Parathyroid adenoma (tissue), 2 donors: ENCODE measurements around the gene EFNA5.

ENCODE experiments used
- H2AFZ ChIP-seq: fragments of 300-600 bp; sonication (generic); one replicate; pipeline ENCODE4 v1.7.0; 2017; ENCODE audit warnings: antibody characterized with exemption, mild to moderate bottlenecking
- H3K27ac ChIP-seq: fragments of 300-600 bp; sonication (generic); one replicate; pipeline ENCODE4 v1.7.0; 2017
- H3K27me3 ChIP-seq: fragments of 300-600 bp; sonication (generic); one replicate; pipeline ENCODE4 v1.7.0; 2017; ENCODE audit warnings: low read length; ENCODE audit not compliant: control insufficient read depth, insufficient read depth
- H3K36me3 ChIP-seq: fragments of 300-600 bp; sonication (generic); one replicate; pipeline ENCODE4 v1.7.0; 2017; ENCODE audit warnings: low read length; ENCODE audit not compliant: control insufficient read depth, insufficient read depth
- H3K4me1 ChIP-seq: fragments of 300-600 bp; sonication (generic); one replicate; pipeline ENCODE4 v1.7.0; 2017; ENCODE audit warnings: control low read depth
- H3K4me2 ChIP-seq: fragments of 300-600 bp; sonication (generic); one replicate; pipeline ENCODE4 v1.7.0; 2017; ENCODE audit warnings: low read length
- H3K4me3 ChIP-seq: fragments of 300-600 bp; sonication (generic); one replicate; pipeline ENCODE4 v1.7.0; 2017; ENCODE audit warnings: low read depth, low read length
- H3K79me2 ChIP-seq: fragments of 300-600 bp; sonication (generic); one replicate; pipeline ENCODE4 v1.7.0; 2017; ENCODE audit warnings: control low read depth
- H3K9ac ChIP-seq: fragments of 300-600 bp; sonication (generic); one replicate; pipeline ENCODE4 v1.7.0; 2017; ENCODE audit warnings: mild to moderate bottlenecking
- H3K9me3 ChIP-seq: fragments of 300-600 bp; sonication (generic); one replicate; pipeline ENCODE4 v1.7.0; 2017; ENCODE audit warnings: low read length; ENCODE audit not compliant: control insufficient read depth
- CTCF ChIP-seq: fragments of 300-600 bp; sonication (generic); IDR thresholded peaks from one replicate; pipeline ENCODE4 v1.7.0; 2017; ENCODE audit warnings: antibody characterized with exemption, mild to moderate bottlenecking
- donor health status: primary hyperparathyroidism.

Gene EFNA5

DNA sequence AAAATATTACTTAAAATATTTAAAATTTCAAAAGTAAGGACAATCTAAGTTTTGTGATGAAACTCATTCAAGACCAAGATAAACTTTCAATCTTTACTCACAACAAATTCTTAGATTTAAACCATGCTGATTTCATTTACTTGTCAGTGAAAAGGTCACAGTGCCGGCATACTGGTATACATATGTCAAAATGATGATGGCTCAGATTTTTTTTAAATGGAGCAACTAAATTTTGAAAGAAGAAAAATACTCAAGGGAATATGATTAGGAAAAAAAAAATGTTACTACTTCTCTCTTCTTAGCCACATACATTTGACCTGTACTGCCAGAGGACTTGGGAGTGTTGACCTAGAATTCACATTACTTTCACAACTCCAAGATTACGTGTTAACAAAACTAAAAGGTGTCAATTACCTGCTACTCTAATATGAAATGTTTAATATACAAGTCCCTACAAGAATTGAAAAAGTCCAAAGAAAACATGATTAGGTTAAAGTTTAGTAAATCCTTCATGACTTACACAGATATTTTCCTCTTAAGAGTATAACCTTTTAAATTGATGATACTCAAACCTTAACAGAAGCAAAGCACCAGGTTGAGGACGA, 4.6 kb downstream of the EFNA5 start:
- no peaks in the 10 kb centered on the region for H3K36me3 ChIP-seq
- no peak overlapping the region for H2AFZ ChIP-seq
- H3K27ac ChIP-seq = no peak overlapping the region
- H3K4me2 ChIP-seq = no peak overlapping the region
- no peaks in the 10 kb centered on the region for H3K9me3 ChIP-seq
- H3K9ac ChIP-seq = no peak overlapping the region
- H3K4me3 ChIP-seq = no peak overlapping the region
- no peaks in the 10 kb centered on the region for H3K4me1 ChIP-seq
- TF ChIP-seq CTCF = no peak
- H3K79me2 ChIP-seq = no peaks in the 10 kb centered on the region
- H3K27me3 ChIP-seq = no peaks in the 10 kb centered on the region

DNA sequence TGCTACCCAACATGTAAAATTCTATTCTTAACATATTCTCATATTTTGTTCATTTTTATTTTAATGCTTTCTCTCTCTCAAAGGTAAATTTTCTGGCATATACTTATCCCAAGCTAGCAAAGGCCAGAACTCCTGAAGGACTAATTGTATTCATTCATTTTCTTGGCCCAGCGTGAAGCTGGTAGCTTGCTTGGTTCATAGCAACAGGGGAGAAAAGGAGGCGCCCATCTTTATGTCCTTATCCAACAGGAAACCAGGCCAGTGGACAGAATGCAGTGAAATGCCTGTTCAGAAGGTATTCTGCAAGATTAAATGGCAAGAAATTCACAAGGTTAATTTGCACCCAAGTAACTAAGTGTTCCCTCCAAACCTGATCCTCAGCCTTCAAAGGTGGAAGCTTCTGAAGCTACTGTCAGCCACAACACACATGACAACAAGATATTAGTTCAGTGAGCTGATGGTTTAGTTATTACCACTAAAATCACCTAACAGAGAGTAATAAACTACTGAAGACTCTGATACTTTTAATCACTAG, 5.6 kb downstream of the EFNA5 start:
- Histone ChIP-seq H3K4me3 (no peak overlapping the region), H3K9me3 (no peaks in the 10 kb centered on the region), H3K4me1 (no peaks in the 10 kb centered on the region), H3K9ac (no peak overlapping the region), H3K79me2 (no peaks in the 10 kb centered on the region), H3K36me3 (no peaks in the 10 kb centered on the region), H2AFZ (no peak overlapping the region), H3K27ac (no peak overlapping the region), H3K4me2 (no peak overlapping the region), H3K27me3 (no peaks in the 10 kb centered on the region)
- no peak for TF ChIP-seq CTCF

DNA sequence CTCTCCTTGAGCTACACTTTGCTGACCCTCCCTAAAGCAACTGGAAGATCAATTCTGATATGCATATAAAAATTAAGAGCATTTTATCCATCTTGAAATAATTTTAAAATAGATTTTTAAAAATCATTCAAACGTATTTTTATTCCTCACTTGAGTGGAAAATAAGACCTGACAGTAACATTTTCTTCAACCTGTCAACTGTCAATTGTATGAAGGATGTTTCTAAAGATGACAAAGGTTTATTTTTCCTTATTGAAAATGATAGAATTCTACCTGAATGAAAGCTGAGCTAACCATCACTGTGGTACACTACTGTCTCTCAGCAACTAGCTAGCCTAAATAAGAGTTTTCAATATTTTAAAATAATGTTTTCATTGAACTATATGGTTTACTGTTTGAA, 7.0 kb downstream of the EFNA5 start:
- H3K4me3 ChIP-seq = no peak overlapping the region
- TF ChIP-seq CTCF = no peak
- H3K9ac ChIP-seq = no peak overlapping the region
- no peaks in the 10 kb centered on the region for H3K36me3 ChIP-seq
- H3K4me2 ChIP-seq = no peak overlapping the region
- H3K27me3 ChIP-seq = no peaks in the 10 kb centered on the region
- no peaks in the 10 kb centered on the region for H3K79me2 ChIP-seq
- H3K9me3 ChIP-seq = no peaks in the 10 kb centered on the region
- H3K4me1 ChIP-seq = no peaks in the 10 kb centered on the region
- no peak overlapping the region for H2AFZ ChIP-seq
- H3K27ac ChIP-seq = no peak overlapping the region

GRCh38 chr5:107661650-107662044, 9.1 kb downstream of the EFNA5 start:
- Histone ChIP-seq H3K4me2 (no peak overlapping the region), H3K4me1 (no peaks in the 10 kb centered on the region), H3K9ac (no peak overlapping the region), H3K27ac (no peak overlapping the region), H3K27me3 (no peaks in the 10 kb centered on the region), H3K4me3 (no peak overlapping the region), H3K9me3 (no peaks in the 10 kb centered on the region), H3K79me2 (no peaks in the 10 kb centered on the region), H2AFZ (no peak overlapping the region), H3K36me3 (no peaks in the 10 kb centered on the region)
- no peak for TF ChIP-seq CTCF

DNA sequence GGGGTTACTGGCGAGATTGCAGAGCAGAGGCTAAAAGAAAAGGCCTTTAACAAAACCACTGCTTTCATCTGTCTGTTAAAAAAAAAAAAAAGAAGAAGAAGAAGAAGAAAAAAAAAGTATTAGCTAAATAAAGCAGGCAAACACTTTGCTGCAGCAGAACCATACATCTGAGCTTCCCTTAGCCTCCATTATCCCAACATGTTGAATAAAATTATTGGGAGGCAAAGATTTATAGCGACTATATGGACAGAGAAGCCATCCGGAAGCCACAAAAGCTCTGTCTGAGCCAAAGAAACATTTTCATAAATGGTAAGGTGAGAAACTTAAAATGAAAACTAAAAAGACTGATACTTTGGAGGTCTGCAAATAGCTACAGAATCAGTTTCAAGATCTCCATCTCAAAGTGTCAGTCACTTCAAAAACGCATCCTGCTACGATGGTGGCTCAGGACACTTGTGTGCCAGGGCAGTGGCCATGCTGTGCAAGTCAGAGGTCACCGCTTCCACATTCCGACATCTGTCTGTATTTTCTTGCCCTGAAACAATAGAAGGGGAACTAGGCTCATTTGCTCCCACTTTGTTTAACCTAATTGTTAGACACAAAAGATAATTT, 9.6 kb downstream of the EFNA5 start:
- H2AFZ ChIP-seq = no peak overlapping the region
- no peak overlapping the region for H3K9ac ChIP-seq
- no peaks in the 10 kb centered on the region for H3K4me1 ChIP-seq
- TF ChIP-seq CTCF = no peak
- no peaks in the 10 kb centered on the region for H3K9me3 ChIP-seq
- H3K27ac ChIP-seq = no peak overlapping the region
- H3K4me2 ChIP-seq = no peak overlapping the region
- no peaks in the 10 kb centered on the region for H3K79me2 ChIP-seq
- H3K27me3 ChIP-seq = no peaks in the 10 kb centered on the region
- H3K4me3 ChIP-seq = no peak overlapping the region
- no peaks in the 10 kb centered on the region for H3K36me3 ChIP-seq
